Esophagus muscularis mucosa (tissue), 4 donors: Measurements from ENCODE around the gene MED13L.

Source experiments
- EP300 ChIP-seq: sonication (generic); formaldehyde crosslinking; IDR thresholded peaks from one replicate; pipeline ENCODE4 v1.6.1; 2017; ENCODE audit warnings: antibody characterized with exemption
- POLR2A ChIP-seq: fragments of 450-650 bp; IDR thresholded peaks from one replicate; pipeline ENCODE4 v1.6.1; 2017; ENCODE audit warnings: antibody characterized with exemption, moderate library complexity, mild to moderate bottlenecking, low read depth
- POLR2AphosphoS5 ChIP-seq, 2 donors: sonication (generic); formaldehyde crosslinking; IDR thresholded peaks; one replicate each; pipeline ENCODE4 v1.6.1; 2017; ENCODE audit warnings: antibody characterized with exemption in 2 of 2
- TF ChIP-seq, protein P1 (sequence below), 3 experiments: fragments of 200-600 bp in 2 of 3; fragments of 450-650 bp in 1 of 3; sonication (generic) in 2 of 3; IDR thresholded peaks; one replicate each; pipeline ENCODE4 v1.5.1; 2017 to 2019; ENCODE audit warnings: antibody characterized with exemption in 3 of 3, mild to moderate bottlenecking in 2 of 3, moderate library complexity in 1 of 3

DNA sequence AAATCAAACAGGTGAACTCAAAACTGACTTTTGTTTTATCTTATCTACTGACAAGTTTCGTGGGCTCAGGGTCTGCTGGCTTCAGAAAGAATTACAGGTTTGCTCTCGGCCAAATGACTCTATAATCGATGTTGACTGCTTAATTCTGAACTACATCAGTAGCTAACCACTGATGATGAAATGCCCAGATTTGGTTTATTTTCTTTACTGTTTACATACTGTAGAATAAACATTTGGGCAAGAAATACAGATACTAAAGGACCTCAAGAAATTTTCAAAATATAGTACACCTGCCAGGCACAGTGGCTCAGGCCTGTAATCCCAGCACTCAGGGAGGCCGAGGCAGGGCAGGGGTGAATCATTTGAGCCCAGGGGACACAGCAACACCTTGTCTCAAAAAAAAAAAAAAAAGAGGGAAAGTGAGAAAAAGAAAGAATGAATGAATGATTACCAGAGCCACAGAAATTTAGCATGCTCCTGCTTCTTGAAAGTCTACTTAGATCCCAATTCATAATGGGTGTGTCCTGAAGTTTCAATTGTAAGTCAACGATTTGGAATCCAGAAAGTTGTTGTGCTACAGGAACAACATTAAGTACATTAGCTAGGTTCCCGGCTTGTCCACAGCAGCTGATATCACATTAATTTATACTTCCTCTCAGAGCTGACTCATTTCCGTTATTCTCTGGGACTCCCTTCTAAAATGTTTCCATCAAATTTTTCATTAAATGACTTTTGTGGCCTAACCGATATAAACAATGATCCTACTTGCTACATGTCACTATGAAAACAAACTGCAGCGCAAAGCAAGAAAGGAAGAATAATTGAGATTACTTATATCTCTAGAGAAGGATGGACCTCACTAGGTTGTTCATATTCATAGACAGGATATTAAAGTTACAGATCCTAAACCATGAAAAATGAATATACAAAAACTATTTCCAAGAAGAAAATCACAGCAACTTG, 134.3 kb downstream of the MED13L start:
- TF ChIP-seq, protein P1, sequence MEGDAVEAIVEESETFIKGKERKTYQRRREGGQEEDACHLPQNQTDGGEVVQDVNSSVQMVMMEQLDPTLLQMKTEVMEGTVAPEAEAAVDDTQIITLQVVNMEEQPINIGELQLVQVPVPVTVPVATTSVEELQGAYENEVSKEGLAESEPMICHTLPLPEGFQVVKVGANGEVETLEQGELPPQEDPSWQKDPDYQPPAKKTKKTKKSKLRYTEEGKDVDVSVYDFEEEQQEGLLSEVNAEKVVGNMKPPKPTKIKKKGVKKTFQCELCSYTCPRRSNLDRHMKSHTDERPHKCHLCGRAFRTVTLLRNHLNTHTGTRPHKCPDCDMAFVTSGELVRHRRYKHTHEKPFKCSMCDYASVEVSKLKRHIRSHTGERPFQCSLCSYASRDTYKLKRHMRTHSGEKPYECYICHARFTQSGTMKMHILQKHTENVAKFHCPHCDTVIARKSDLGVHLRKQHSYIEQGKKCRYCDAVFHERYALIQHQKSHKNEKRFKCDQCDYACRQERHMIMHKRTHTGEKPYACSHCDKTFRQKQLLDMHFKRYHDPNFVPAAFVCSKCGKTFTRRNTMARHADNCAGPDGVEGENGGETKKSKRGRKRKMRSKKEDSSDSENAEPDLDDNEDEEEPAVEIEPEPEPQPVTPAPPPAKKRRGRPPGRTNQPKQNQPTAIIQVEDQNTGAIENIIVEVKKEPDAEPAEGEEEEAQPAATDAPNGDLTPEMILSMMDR (IDR thresholded peaks at IDR 0.05): no peak
- TF ChIP-seq POLR2A (no peak), POLR2AphosphoS5 (IDR thresholded peaks at IDR 0.05) (no peak), EP300 (no peak)
